Measurements from ENCODE around the gene MIER2.

MIER2 gene

GRCh38 chr19:328025-328505 is 16.5 kb downstream of the MIER2 start:
- no peak for DNase-seq

- DNase-seq, result no peak
These were observed 17.1 kb downstream of the MIER2 start for GRCh38 chr19:327291-328024.

GRCh38 chr19:326871-327270 is 17.7 kb downstream of the MIER2 start:
- DNase-seq, result no peak

GRCh38 chr19:325937-326565 is 18.5 kb downstream of the MIER2 start:
- DNase-seq, result no peak

- no peak for DNase-seq
These were observed 19.2 kb downstream of the MIER2 start for GRCh38 chr19:325173-325936.

GRCh38 chr19:324716-325115 is 19.9 kb downstream of the MIER2 start:
- DNase-seq, result no peak

GRCh38 chr19:322616-323015 is 22.0 kb downstream of the MIER2 start:
- no peak for DNase-seq

GRCh38 chr19:318509-318774 is 26.2 kb downstream of the MIER2 start:
- DNase-seq, result no peak

GRCh38 chr19:317710-318508 is 26.7 kb downstream of the MIER2 start:
- DNase-seq, result no peak

GRCh38 chr19:315811-316210 is 28.8 kb downstream of the MIER2 start:
- no peak for DNase-seq

- no peak for DNase-seq
These were observed 30.4 kb downstream of the MIER2 start for GRCh38 chr19:313988-314815.

GRCh38 chr19:313169-313987 is 31.2 kb downstream of the MIER2 start:
- DNase-seq, result no peak

- DNase-seq, result no peak
These were observed 32.8 kb downstream of the MIER2 start for GRCh38 chr19:311813-312261.

- DNase-seq, result no peak
These were observed 33.7 kb downstream of the MIER2 start for GRCh38 chr19:310781-311496.

- no peak for DNase-seq
These were observed 34.4 kb downstream of the MIER2 start for GRCh38 chr19:310141-310651.

GRCh38 chr19:309206-309565 is 35.4 kb downstream of the MIER2 start:
- no peak for DNase-seq

GRCh38 chr19:308471-309205 is 36.0 kb downstream of the MIER2 start:
- DNase-seq, result no peak

- no peak for DNase-seq
These were observed 36.7 kb downstream of the MIER2 start for GRCh38 chr19:307793-308420.

GRCh38 chr19:307111-307531 is 37.5 kb downstream of the MIER2 start:
- DNase-seq, result no peak

All from NCI-H1048 (cell line).